ENCODE measurements around the gene RNASE13. TPM values are rescaled to one million over a fixed set of nuclear protein-coding genes. Genes with fewer than 3 reads are reported as not detected.
"Not testable (repeated sequence)": the region's sequence is repeated elsewhere in the genome, so short reads cannot be mapped to it uniquely, and the experiment has no call there.

RNASE13 gene
- total RNA-seq, 1 experiment from 2014 or later: not detected

DNA sequence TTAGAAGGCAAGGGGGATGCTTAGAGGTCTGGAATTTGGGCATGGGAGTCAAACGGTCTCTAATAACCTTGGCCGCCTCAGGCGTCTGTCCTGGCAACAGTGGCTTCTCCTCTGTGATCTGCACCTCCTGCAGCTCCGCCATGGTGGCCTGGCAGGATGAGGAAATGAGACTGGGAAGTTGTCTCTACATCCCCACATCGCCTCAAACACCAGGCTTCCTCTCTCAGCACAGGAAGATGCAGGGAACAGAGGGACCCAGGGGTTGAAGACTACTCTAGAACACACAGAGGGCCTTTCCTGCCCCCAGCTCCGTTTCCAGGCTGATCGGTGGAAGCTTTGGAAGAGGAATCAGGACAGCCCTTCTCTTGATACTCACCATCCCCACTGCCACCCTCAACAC, 11.4 kb downstream of the RNASE13 start:
- no peak for DNase-seq (ENCODE audit: low read depth)

DNA sequence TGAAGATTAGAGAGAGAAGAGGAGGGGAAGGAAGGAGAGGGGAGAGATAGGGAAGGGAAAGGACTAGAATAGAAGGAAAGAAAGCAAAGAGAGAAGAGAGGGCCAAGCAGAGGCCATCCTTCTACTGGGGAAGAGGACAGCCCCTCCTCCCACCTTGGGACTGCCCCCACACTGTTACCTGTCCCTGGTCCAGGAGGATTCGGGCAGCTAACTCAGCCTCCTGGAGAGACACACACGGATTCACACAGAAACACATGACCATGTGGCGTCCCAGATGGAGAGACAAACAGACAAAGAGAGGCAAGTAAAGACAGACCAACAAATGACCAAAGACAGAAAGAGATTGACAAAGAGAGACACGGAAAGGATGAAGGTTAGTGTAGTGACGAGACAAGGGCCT, 11.9 kb downstream of the RNASE13 start:
- no peak for DNase-seq (ENCODE audit: low read depth)

DNA sequence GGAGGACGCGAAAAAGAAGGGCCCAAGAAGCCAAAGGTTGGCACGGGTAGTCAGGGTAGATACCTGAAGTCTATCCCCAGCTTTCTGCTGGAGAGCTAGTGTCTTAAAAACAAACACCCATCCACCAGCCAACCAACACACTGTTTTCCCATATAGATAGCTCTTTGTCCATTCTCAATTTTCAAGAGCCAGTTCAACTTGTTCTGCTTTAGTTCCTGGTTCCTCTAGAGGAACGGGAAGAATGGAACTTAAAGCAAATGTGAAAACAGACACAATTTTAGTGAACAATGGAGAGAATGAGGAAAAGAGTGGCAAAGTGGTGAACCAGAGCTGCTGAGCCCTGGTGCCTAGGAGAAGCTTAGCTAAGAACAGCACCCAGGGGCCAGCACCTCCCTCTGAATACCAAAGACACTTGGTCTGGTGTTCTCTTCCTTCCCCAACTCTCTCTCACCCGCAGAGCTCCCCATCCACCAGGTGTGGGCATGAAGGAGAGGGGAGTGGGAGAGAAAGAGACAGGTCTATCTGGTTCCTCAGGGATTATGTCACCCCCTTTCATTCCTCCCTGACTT, 13.5 kb downstream of the RNASE13 start:
- DNase-seq (ENCODE audit: low read depth): no peak

DNA sequence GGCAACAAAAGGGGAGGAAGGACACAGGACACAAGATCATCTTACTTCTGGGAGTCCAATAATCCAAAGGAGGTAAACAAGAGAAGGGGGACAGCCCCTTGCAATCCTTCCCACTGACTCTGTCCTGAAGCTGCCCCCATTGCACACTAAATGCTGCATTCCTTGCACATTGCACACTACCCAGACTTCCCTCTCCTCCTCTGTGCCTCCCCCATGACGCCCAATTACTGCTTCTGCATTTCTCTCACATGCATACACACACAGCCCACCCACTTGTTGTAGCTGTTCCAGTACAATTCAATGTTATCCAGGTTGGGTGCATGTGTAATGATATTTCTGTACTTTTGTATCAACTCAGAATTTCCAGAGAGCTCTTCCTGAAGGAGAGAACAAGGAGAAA, 15.2 kb downstream of the RNASE13 start:
- DNase-seq (ENCODE audit: low read depth): no peak

DNA sequence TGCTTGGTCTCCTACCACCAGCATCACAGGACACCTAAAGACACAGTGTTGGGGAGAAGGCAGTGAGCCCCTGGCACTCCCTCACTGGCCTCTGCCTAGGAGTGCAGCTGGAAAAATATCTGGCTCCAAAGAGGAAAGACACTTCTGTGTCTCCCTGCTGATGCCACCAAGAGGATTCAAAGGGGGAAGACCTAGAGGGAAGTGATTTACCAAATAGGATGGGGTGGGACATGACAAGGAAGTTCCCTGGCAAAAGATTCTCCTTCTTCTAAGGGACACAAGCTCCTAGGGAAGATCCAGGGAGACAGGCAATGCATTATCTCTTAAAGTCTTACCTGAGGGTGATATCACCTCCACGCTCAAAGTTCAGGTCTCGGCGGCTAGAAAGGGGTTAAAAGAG, 15.8 kb downstream of the RNASE13 start:
- no peak for DNase-seq (ENCODE audit: low read depth)

DNA sequence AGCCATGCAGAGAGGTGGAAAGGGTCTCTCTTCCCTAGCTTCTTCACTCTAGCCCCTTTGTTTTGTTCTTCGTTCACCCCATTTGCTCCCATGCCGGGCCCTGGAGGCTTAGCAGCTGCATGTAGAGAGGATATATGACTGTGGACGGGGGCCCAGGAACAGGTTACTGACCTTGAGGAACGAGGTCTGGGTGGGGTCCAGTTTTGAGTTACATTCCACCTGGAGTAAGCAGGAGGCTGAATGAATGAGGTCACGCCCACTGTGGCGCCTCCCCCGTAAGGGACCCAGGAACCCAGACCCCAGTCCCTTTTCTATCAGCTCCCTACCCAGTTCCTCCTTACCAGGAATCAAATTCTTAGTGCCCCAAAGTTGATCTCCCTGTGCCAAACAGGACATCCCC, 16.3 kb downstream of the RNASE13 start:
- no peak for DNase-seq (ENCODE audit: low read depth)

DNA sequence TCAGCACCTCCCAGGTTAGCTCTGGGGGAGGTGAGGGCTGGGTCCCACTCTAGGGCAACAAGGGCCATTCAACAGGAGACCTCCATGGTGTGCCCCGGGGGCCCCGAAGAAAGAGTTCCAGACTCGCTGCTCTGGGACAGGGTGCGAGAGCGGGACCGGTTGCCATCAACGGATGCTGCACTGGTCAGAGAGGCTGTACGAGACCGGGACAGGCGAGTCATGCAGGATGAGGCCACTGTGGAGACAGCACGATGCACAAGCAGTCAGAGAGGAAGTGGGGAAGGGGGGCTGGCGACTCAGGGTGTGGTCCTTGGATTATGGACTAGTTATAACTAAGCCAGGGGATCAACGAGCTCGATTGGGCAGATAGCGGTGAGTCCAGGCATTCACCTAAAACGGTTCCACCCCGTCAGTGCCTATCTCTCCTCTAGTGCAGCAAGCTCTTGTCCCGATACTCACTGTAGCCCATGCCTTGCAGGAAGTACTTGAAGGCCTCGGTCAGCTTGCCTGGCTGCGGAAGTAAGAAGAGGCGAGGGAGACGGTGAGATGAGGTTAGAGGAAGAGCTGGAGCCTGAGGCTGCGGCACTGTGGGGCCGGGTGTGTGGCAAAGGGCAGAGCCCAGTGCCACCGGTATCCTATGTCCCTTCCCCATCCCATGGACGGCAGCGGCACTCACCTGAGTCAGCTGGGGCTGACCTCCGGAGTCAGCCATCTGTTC, 16.9 kb downstream of the RNASE13 start:
- DNase-seq (ENCODE audit: low read depth): no peak

DNA sequence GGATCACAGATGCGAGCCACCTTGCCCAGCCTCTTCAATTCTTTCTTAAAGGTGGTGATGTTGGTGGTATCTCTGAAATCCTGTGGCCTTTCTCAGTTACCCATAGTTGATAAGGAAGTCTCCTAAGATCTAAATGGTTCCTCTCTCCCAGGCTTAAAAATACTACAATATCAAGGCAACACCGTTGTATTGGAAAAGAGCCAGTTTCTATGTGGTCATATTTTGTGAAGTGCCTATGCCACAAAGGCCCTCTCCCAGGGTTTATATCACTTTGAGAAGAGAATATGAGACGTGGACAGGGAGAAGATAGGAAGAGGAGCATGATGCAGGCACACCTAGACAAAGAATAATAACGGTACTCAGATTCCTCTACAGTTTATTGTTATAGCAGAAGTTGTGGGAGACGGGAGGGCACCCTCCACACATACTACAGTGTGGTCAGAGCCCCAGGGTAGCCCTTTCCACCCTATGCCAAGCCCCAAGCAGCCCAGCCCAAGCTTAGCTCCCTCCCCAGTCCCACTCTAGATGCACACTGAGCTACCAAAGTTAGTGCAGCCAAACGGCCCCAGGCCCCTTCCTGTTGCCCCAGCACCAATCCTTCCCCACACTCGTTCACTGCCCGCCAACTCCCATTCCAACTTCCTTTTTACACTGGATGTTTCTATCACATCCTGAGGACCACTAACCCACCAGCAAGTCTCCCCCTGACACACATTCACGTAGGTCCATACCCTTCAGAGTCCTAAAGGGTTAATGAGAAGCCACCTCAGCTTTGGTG, 18.0 kb downstream of the RNASE13 start:
- DNase-seq (ENCODE audit: low read depth): no peak

DNA sequence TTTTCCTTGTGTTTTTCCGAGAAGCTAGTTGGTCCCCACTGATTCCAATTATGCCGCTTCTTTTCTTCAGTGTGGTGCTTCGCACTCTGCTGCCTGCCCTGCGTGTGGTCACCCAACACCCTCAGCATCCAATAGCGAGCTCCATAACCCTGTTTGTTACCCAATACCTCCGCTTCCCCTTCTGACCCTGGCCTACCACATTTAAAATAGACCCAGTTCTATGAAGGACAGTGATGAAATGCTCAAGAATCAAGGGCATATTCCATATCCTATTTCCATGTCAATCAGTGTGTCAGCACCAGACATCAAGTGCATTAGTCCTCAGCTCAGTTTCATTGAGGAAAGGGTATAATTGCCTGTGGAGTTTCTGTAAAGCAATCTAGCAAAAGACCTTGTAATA, 19.3 kb downstream of the RNASE13 start:
- no peak for DNase-seq (ENCODE audit: low read depth)

DNA sequence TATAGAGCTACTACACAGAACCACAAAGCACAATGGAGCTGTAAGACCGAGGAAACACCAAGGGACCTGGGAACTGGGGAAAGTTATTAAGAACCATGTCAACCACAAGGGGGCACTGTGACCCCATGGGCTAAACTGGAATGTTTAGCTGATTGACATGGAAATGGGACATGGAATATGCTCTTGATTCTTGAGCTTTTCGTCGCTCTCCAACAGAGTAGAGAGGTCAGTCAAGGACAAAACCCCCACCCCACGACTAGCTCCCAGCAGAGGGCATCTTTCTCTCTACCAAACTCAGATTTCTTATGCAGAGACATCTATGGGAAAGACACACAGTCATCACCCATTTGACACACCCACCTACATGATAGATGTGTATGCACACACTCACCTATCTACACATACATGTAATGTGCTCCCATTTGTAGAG, 19.8 kb downstream of the RNASE13 start:
- peak; percentile 84 for DNase-seq (ENCODE audit: low read depth)

DNA sequence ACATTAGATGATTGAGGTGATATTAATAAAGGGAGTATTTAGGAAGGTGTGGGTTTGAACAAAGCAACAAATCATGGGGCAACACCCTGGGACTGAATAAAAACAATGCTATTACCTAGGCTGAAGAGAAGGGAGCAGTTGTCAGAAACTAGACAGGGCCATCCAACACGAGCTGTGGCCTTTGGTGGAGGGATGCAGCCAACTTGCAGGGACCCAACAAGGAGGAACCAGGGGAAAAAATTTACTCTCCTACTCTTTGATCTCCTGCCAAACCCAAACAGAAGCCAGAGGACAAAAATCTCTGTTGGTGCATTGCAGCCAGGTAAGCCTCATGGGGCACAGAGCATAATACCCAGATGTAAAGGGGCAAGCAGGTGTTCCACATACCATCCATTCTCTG, 23.5 kb downstream of the RNASE13 start:
- DNase-seq (ENCODE audit: low read depth): no peak

DNA sequence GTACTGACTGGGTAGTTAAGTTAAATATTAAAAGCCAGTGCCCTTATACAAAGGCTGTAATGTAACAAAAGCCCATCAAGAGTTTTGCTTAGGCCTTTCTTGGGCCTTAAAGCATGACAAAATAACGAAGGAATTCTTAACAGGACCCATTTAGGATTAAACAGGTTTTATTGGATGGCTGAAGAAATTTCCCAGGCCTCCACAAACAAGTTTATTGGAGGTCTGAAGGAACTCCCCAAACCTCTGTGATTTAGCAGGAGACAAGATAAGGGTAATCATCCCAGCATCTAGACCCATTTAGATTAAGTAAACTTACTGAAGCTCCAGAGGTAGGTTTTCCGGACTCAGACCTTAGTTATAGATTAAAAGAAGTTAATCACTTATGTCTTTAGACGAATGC, 24.9 kb downstream of the RNASE13 start:
- not testable (repeated sequence) for DNase-seq (ENCODE audit: low read depth)

DNA sequence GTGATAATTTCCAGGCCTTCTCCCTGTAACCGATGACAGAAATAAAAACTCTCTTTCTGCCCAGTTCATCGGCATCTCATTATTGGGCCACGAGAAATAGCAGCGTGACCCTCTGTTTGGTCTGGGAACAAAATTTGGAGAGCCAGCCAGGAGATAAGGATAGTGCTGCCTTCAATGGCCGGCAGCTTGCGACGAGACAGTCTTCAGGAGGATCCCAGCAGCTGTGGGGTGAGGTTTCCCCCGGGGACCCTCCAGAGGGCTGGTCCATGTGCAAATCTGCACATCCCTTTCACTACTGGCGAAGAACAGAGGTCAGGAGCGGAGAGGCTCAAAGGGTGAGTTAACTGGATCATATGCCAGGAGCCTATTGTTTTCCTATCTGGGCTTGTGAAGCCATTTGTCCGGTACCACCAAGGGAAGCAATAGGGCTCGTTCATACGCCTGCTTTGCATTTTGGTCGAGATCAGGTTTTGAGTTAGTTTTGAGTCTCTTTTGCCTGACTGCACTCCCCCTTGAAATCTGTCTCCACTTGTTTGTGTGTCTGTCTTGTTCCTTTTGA, 30.7 kb downstream of the RNASE13 start:
- no peak for DNase-seq (ENCODE audit: low read depth)

DNA sequence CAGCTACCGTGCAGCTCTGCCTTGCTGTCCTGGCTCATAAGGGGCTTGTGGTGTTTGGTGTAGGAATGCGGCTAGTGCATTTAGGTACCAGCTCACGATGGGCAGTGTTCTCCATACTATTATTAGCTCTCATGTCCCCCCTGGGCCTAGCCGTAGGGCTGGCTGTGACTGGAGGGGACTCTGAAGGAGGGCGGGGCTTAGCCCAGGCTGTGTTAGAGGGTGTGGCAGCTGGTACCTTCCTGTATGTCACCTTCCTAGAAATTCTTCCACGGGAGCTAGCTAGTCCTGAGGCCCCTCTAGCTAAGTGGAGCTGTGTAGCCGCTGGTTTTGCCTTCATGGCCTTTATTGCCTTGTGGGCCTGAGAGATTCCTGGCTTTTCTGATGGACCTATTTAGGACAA, 33.4 kb downstream of the RNASE13 start:
- DNase-seq (ENCODE audit: low read depth): no peak

DNA sequence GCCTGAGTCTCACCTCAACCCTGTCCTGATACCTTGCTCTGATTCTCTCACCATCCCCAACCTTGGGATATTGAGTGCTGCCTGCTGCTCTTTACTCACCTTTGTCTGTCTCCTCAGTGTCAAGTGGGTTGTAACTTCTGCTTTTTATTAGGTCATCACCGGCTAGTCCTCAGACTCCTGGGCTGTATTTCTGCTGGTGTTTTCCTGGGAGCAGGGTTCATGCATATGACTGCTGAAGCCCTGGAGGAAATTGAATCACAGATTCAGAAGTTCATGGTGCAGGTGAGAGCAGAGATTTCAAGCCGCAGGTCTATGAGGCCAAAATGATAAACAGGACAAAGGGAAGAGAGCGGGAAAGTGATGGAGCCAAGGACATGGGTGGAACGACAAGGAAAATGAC, 35.0 kb downstream of the RNASE13 start:
- DNase-seq (ENCODE audit: low read depth): no peak

DNA sequence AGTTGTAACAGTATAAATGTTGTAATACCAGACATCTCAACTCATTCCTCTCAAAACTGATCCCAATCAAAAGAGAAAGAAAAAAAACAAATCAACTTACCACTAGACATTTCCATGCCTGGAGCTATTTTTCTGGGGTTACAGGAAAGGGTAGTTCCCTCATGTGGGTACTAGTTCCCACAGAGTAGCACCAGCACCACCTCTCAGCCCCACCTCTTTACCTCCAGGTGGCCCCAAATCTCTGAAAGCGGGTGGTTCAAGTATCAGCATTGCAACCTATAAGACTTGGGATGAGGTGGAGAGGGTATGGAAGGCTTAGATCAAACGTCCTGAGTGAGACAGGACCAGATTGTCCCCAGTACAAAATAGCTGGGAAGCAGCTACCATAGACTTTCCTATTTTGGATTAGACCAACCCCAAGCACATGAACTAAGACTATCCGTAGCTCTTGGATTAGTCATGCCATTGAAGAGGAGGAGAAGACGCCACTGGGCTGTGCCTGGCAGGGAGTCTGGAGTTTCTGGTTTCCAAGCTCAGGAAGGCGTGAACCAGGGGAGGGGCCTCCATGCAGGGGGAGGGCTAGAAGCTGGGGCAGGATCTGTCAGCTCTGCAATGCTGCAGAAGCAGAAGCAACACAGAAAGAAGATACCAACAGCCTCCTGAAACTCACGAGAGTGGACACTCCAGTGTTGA, 35.8 kb downstream of the RNASE13 start, which contains the start of gene SLC39A2:
Gene SLC39A2, plus strand, starts transcription at position 620 of the 693 bp plus-strand sequence. CDS start 154 bp downstream, outside the sequence.
- DNase-seq (ENCODE audit: low read depth): peak; percentile 53

DNA sequence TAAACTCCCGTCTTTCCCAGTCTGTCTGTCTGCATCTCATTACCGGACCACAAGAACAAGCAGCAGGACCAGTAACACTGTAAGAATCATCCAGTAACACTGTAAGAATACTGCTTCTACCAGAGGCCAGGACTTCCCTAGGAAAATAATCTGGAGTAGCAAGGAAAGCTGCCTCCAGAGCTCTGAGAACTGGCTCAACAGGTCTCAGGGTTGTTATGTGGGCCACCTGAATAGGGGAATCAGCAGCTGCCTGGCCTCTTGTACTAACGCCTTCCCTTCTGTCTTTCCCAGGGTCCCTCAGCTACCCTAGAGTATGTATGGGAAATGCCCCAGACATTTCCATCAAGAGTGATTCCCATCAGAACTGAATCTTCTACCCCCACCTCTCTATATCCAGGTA, 36.5 kb downstream of the RNASE13 start:
- DNase-seq (ENCODE audit: low read depth): no peak

DNA sequence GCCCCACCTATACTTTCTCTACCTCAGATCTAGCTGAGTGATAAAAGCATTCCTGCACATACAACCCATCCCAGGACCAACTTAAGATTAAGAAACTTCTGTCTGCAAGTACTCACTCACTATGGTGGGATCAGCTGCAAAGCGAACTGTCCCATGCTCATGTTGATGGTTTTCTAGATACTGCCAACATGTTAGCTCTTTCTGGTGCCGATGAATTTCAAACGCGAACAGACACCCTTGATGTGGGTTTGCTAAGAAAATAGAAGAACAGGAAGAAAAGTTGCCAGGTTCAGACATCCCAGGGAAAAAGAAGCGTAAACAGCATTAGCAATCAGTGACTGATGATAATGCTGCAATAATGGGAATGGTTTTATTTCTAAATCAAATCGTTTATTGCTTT, 37.0 kb downstream of the RNASE13 start:
- no peak for DNase-seq (ENCODE audit: low read depth)

DNA sequence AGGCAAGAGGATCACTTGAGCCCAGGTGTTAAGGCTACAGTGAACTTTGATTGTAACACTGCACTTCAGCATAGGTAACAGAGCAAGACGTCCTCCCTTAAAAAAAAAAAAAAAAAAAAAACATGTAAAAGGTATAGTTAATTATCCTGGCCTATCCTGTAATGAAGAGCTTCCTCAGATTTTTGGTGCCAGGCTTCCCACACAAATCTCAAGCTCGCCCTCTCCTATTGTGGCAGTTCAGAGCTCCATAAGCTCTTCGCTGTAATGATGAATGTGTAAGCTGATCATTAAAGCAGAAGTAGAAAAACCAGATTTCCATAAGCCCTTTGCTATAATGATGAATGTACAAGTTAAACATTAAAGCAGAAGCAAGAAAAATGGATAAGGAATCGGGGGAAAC, 37.5 kb downstream of the RNASE13 start:
- no peak for DNase-seq (ENCODE audit: low read depth)

DNA sequence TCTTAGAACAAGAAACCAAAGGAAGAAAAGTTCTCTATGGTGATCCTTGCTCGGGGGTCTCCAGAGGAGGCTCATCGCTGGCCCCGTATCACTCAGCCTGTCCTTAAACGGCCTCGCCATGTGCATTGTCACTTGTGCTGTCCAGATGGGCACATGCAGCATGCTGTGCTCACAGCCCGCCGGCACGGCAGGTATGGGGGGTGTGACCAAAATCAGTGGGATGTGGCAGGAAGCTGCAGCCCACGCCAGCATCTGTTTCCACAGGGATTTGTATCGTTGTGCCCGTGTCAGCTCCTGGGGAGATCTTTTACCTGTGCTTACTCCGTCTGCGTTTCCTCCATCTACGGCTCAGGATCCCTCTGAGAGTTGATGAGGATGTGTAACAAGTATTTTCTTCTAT, 38.1 kb downstream of the RNASE13 start:
- DNase-seq (ENCODE audit: low read depth): no peak

DNA sequence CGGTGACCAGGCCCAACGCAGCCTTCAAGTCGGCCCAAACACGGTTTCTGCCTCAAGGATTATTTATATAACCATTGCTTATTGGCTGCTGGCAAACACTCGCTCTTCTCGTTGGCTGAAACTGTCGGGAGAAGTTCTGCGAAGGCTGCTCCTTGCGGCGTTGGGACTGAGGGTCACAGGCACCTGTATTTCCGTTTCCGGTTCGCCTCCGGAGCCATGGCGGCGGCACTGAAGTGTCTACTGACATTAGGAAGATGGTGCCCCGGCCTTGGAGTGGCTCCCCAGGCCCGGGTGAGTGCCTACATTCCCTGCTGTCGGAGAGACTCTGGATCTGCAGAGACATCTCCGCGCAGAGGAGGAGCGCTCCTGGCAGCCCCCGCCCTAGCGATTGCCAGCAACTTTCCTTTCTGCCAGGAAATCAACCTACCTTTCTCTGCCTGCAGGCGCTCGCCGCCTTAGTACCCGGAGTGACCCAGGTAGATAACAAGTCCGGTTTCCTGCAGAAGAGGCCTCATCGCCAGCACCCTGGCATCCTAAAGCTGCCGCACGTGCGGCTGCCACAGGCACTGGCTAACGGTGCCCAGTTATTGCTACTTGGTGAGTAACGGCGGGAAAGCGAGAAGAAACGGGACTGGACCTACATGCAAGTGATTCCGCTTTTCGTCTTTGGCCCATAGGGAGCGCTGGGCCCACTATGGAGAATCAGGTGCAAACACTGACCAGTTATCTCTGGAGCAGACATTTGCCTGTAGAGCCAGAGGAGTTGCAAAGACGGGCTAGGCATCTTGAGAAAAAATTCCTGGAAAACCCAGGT, 44.6 kb downstream of the RNASE13 start, which contains the start of gene METTL17:
Gene METTL17, plus strand, starts transcription at position 194 of the 814 bp plus-strand sequence. Its CDS starts 23 bp downstream, at position 217.
- DNase-seq (ENCODE audit: low read depth): peak; percentile 97

All from LHCN-M2 (cell line).